Stimulated activated CD8-positive, alpha-beta memory T cell treated with anti-CD3 and anti-CD28 coated beads, Interleukin-4, amount 100 ng/mL, for 24 hours (primary cell): ENCODE measurements around the gene DNAH8.
"Not testable (repeated sequence)": the region's sequence is repeated elsewhere in the genome, so short reads cannot be mapped to it uniquely, and the experiment has no call there.

Source experiments
- DNase-seq: peaks from one replicate; pipeline ENCODE4 v3.0.0-alpha.2; 2020; ENCODE audit warnings: low read depth

Gene DNAH8

GRCh38 chr6:38845931-38846330 is 130.8 kb downstream of the DNAH8 start:
- DNase-seq = no peak

GRCh38 chr6:38846361-38846760 is 131.2 kb downstream of the DNAH8 start:
- no peak for DNase-seq

GRCh38 chr6:38846844-38847243 is 131.7 kb downstream of the DNAH8 start:
- no peak for DNase-seq

GRCh38 chr6:38847497-38847896 is 132.4 kb downstream of the DNAH8 start:
- DNase-seq = no peak

- DNase-seq = no peak
These were observed 133.6 kb downstream of the DNAH8 start for GRCh38 chr6:38848760-38849159.

GRCh38 chr6:38852215-38852614 is 137.1 kb downstream of the DNAH8 start:
- no peak for DNase-seq

GRCh38 chr6:38853236-38853635 is 138.1 kb downstream of the DNAH8 start:
- no peak for DNase-seq

GRCh38 chr6:38856492-38856891 is 141.4 kb downstream of the DNAH8 start:
- no peak for DNase-seq

- DNase-seq = no peak
These were observed 142.7 kb downstream of the DNAH8 start for GRCh38 chr6:38857815-38858214.

GRCh38 chr6:38860041-38860440 is 144.9 kb downstream of the DNAH8 start:
- DNase-seq = no peak

GRCh38 chr6:38861926-38862401 is 146.9 kb downstream of the DNAH8 start:
- no peak for DNase-seq

- DNase-seq = no peak
These were observed 150.5 kb downstream of the DNAH8 start for GRCh38 chr6:38865521-38866174.

GRCh38 chr6:38867726-38868125 is 152.6 kb downstream of the DNAH8 start:
- DNase-seq = no peak

- DNase-seq = peak; percentile 36
These were observed 156.8 kb downstream of the DNAH8 start for GRCh38 chr6:38871741-38872568.

- DNase-seq = no peak
These were observed 157.9 kb downstream of the DNAH8 start for GRCh38 chr6:38873001-38873400.

GRCh38 chr6:38873816-38874215 is 158.7 kb downstream of the DNAH8 start:
- DNase-seq = not testable (repeated sequence)

- no peak for DNase-seq
These were observed 161.4 kb downstream of the DNAH8 start for GRCh38 chr6:38876475-38876874.

- no peak for DNase-seq
These were observed 162.6 kb downstream of the DNAH8 start for GRCh38 chr6:38877721-38878120.

GRCh38 chr6:38882157-38882556 is 167.0 kb downstream of the DNAH8 start:
- DNase-seq = no peak

GRCh38 chr6:38897507-38897906 is 182.4 kb downstream of the DNAH8 start:
- DNase-seq = no peak

- DNase-seq = no peak
These were observed 186.9 kb downstream of the DNAH8 start for GRCh38 chr6:38901802-38902522.

GRCh38 chr6:38906582-38906981 is 191.5 kb downstream of the DNAH8 start:
- DNase-seq = no peak

GRCh38 chr6:38907264-38907663 is 192.2 kb downstream of the DNAH8 start:
- no peak for DNase-seq
